ENCODE measurements around the gene MIGA2.
"Not testable (repeated sequence)": the region's sequence is repeated elsewhere in the genome, so short reads cannot be mapped to it uniquely, and the experiment has no call there.

Gene MIGA2

GRCh38 chr9:129036241-129036922, at the start of gene MIGA2:
TSS of gene MIGA2 (plus strand) at chr9:129036626. CDS start at chr9:129040595, 3,969 bp downstream.
- Histone ChIP-seq H3K36me3 (ENCODE audit: control insufficient read depth, insufficient read depth, low read length) (peaks cover 6% of the 10 kb centered on the region), H3K9ac (ENCODE audit: low read length) (peak within 1 kb of the TSS; percentile 65), H3K27me3 (ENCODE audit: control insufficient read depth, insufficient read depth, low read length) (no peaks in the 10 kb centered on the region), H3K9me3 (ENCODE audit: control insufficient read depth, insufficient read depth, low read depth, low read length) (no peaks in the 10 kb centered on the region), H3K27ac (ENCODE audit: low read depth, low read length) (no peak within 1 kb of the TSS; the same call in 1 of the 2 replicates), H3K4me1 (ENCODE audit: control insufficient read depth, insufficient read depth, low read length) (peaks cover 12% of the 10 kb centered on the region; the same call in 1 of the 2 replicates), H3K4me3 (ENCODE audit: low read depth, low read length) (peak within 1 kb of the TSS; percentile 93)

GRCh38 chr9:128986671-128987070, 49.8 kb upstream of the MIGA2 start:
- H3K9ac ChIP-seq (ENCODE audit: low read length): no peak overlapping the region
- H3K4me3 ChIP-seq (ENCODE audit: low read depth, low read length): no peak overlapping the region
- H3K4me1 ChIP-seq (ENCODE audit: control insufficient read depth, insufficient read depth, low read length): no peaks in the 10 kb centered on the region
- H3K9me3 ChIP-seq (ENCODE audit: control insufficient read depth, insufficient read depth, low read depth, low read length): no peaks in the 10 kb centered on the region
- peaks cover 89% of the 10 kb centered on the region for H3K36me3 ChIP-seq (ENCODE audit: control insufficient read depth, insufficient read depth, low read length)
- no peaks in the 10 kb centered on the region for H3K27me3 ChIP-seq (ENCODE audit: control insufficient read depth, insufficient read depth, low read length)
- no peak overlapping the region for H3K27ac ChIP-seq (ENCODE audit: low read depth, low read length)

- H3K27ac ChIP-seq (ENCODE audit: low read depth, low read length): no peak overlapping the region
- no peak overlapping the region for H3K4me3 ChIP-seq (ENCODE audit: low read depth, low read length)
- peaks cover 87% of the 10 kb centered on the region for H3K36me3 ChIP-seq (ENCODE audit: control insufficient read depth, insufficient read depth, low read length)
- no peaks in the 10 kb centered on the region for H3K9me3 ChIP-seq (ENCODE audit: control insufficient read depth, insufficient read depth, low read depth, low read length)
- H3K9ac ChIP-seq (ENCODE audit: low read length): no peak overlapping the region
- H3K4me1 ChIP-seq (ENCODE audit: control insufficient read depth, insufficient read depth, low read length): no peaks in the 10 kb centered on the region
- no peaks in the 10 kb centered on the region for H3K27me3 ChIP-seq (ENCODE audit: control insufficient read depth, insufficient read depth, low read length)
Measured at GRCh38 chr9:128987805-128988204, 48.6 kb upstream of the MIGA2 start.

GRCh38 chr9:128992995-128993394, 43.4 kb upstream of the MIGA2 start:
- Histone ChIP-seq H3K4me3 (ENCODE audit: low read depth, low read length) (no peak overlapping the region), H3K36me3 (ENCODE audit: control insufficient read depth, insufficient read depth, low read length) (peaks cover 84% of the 10 kb centered on the region), H3K4me1 (ENCODE audit: control insufficient read depth, insufficient read depth, low read length) (no peaks in the 10 kb centered on the region), H3K9ac (ENCODE audit: low read length) (no peak overlapping the region), H3K9me3 (ENCODE audit: control insufficient read depth, insufficient read depth, low read depth, low read length) (no peaks in the 10 kb centered on the region), H3K27me3 (ENCODE audit: control insufficient read depth, insufficient read depth, low read length) (no peaks in the 10 kb centered on the region), H3K27ac (ENCODE audit: low read depth, low read length) (no peak overlapping the region)

- Histone ChIP-seq H3K4me3 (ENCODE audit: low read depth, low read length) (no peak overlapping the region), H3K9me3 (ENCODE audit: control insufficient read depth, insufficient read depth, low read depth, low read length) (no peaks in the 10 kb centered on the region), H3K27me3 (ENCODE audit: control insufficient read depth, insufficient read depth, low read length) (no peaks in the 10 kb centered on the region), H3K9ac (ENCODE audit: low read length) (no peak overlapping the region), H3K4me1 (ENCODE audit: control insufficient read depth, insufficient read depth, low read length) (no peaks in the 10 kb centered on the region), H3K27ac (ENCODE audit: low read depth, low read length) (no peak overlapping the region), H3K36me3 (ENCODE audit: control insufficient read depth, insufficient read depth, low read length) (peaks cover 89% of the 10 kb centered on the region)
Measured at GRCh38 chr9:128995791-128996190, 40.6 kb upstream of the MIGA2 start.

- Histone ChIP-seq H3K4me3 (ENCODE audit: low read depth, low read length) (no peak overlapping the region), H3K9me3 (ENCODE audit: control insufficient read depth, insufficient read depth, low read depth, low read length) (no peaks in the 10 kb centered on the region), H3K36me3 (ENCODE audit: control insufficient read depth, insufficient read depth, low read length) (peaks cover 94% of the 10 kb centered on the region), H3K27me3 (ENCODE audit: control insufficient read depth, insufficient read depth, low read length) (no peaks in the 10 kb centered on the region), H3K9ac (ENCODE audit: low read length) (no peak overlapping the region), H3K27ac (ENCODE audit: low read depth, low read length) (no peak overlapping the region), H3K4me1 (ENCODE audit: control insufficient read depth, insufficient read depth, low read length) (no peaks in the 10 kb centered on the region)
Measured at GRCh38 chr9:128998462-128998861, 38.0 kb upstream of the MIGA2 start.

- Histone ChIP-seq H3K9me3 (ENCODE audit: control insufficient read depth, insufficient read depth, low read depth, low read length) (no peaks in the 10 kb centered on the region), H3K4me1 (ENCODE audit: control insufficient read depth, insufficient read depth, low read length) (no peaks in the 10 kb centered on the region), H3K27ac (ENCODE audit: low read depth, low read length) (no peak overlapping the region), H3K9ac (ENCODE audit: low read length) (no peak overlapping the region), H3K36me3 (ENCODE audit: control insufficient read depth, insufficient read depth, low read length) (peaks cover 89% of the 10 kb centered on the region), H3K4me3 (ENCODE audit: low read depth, low read length) (no peak overlapping the region), H3K27me3 (ENCODE audit: control insufficient read depth, insufficient read depth, low read length) (no peaks in the 10 kb centered on the region)
Measured at GRCh38 chr9:128999581-129000206, 36.7 kb upstream of the MIGA2 start.

GRCh38 chr9:129001504-129002325, 34.7 kb upstream of the MIGA2 start:
- H3K4me3 ChIP-seq (ENCODE audit: low read depth, low read length): no peak overlapping the region
- no peaks in the 10 kb centered on the region for H3K9me3 ChIP-seq (ENCODE audit: control insufficient read depth, insufficient read depth, low read depth, low read length)
- peaks cover 90% of the 10 kb centered on the region for H3K36me3 ChIP-seq (ENCODE audit: control insufficient read depth, insufficient read depth, low read length)
- no peaks in the 10 kb centered on the region for H3K27me3 ChIP-seq (ENCODE audit: control insufficient read depth, insufficient read depth, low read length)
- no peaks in the 10 kb centered on the region for H3K4me1 ChIP-seq (ENCODE audit: control insufficient read depth, insufficient read depth, low read length)
- no peak overlapping the region for H3K27ac ChIP-seq (ENCODE audit: low read depth, low read length)
- H3K9ac ChIP-seq (ENCODE audit: low read length): no peak overlapping the region

GRCh38 chr9:129002992-129003391, 33.4 kb upstream of the MIGA2 start:
- H3K27me3 ChIP-seq (ENCODE audit: control insufficient read depth, insufficient read depth, low read length): no peaks in the 10 kb centered on the region
- H3K36me3 ChIP-seq (ENCODE audit: control insufficient read depth, insufficient read depth, low read length): peaks cover 91% of the 10 kb centered on the region

GRCh38 chr9:129004173-129004572, 32.3 kb upstream of the MIGA2 start:
- H3K36me3 ChIP-seq (ENCODE audit: control insufficient read depth, insufficient read depth, low read length): peaks cover 90% of the 10 kb centered on the region
- H3K9ac ChIP-seq (ENCODE audit: low read length); H3K27ac ChIP-seq (ENCODE audit: low read depth, low read length); H3K4me3 ChIP-seq (ENCODE audit: low read depth, low read length); H3K9me3 ChIP-seq (ENCODE audit: control insufficient read depth, insufficient read depth, low read depth, low read length); H3K4me1 ChIP-seq (ENCODE audit: control insufficient read depth, insufficient read depth, low read length); H3K27me3 ChIP-seq (ENCODE audit: control insufficient read depth, insufficient read depth, low read length): not testable (repeated sequence)

More at GRCh38 chr9:129002992-129003391, 33.4 kb upstream of the MIGA2 start:
- H3K27ac ChIP-seq (ENCODE audit: low read depth, low read length): no peak overlapping the region
- no peaks in the 10 kb centered on the region for H3K9me3 ChIP-seq (ENCODE audit: control insufficient read depth, insufficient read depth, low read depth, low read length)
- no peak overlapping the region for H3K4me3 ChIP-seq (ENCODE audit: low read depth, low read length)
- H3K4me1 ChIP-seq (ENCODE audit: control insufficient read depth, insufficient read depth, low read length): no peaks in the 10 kb centered on the region
- no peak overlapping the region for H3K9ac ChIP-seq (ENCODE audit: low read length)

Data from HUES6 (cell line).